Fibroblast of lung (primary cell): ENCODE results near the gene LCAT.

Experiments used
- CTCF ChIP-seq, 2 donors: IDR thresholded peaks in 1 of 2; conservative IDR thresholded peaks in 1 of 2; 1 replicate in 1 of 2; 2 replicates in 1 of 2; pipeline ENCODE4 v1.5.1; 2011 to 2012; ENCODE audit warnings: low read length in 2 of 2, control low read depth in 1 of 2, inconsistent platforms in 1 of 2, low read depth in 1 of 2, mild to moderate bottlenecking in 1 of 2
- EZH2 ChIP-seq: IDR thresholded peaks from 2 replicates; pipeline ENCODE4 v1.5.1; 2012; ENCODE audit warnings: low read length, control low read depth, mild to moderate bottlenecking; ENCODE audit errors: missing control alignments

- TF ChIP-seq CTCF (conservative IDR thresholded peaks at IDR 0.05 in 1 of 2, IDR thresholded peaks at IDR 0.05 in 1 of 2; ENCODE audit: low read depth in 1 of 2, low read length in 2 of 2) (no peak), EZH2 (no peak)
Measured at GRCh38 chr16:67950335-67950843, 6.5 kb upstream of the LCAT start.
